WERI-Rb-1 (cell line): ENCODE results near the gene DMTF1.

Source experiments
- DNase-seq: peaks from one replicate; pipeline ENCODE4 v3.0.0-alpha.2; 2020
- H3K27ac ChIP-seq: fragments of 250-450 bp; sonication (Bioruptor Pico); 2 replicates; pipeline ENCODE4 v1.5.1; 2020; ENCODE audit warnings: mild to moderate bottlenecking, moderate library complexity
- H3K27me3 ChIP-seq: fragments of 250-450 bp; sonication (Bioruptor Pico); 2 replicates; pipeline ENCODE4 v1.5.1; 2021; ENCODE audit warnings: mild to moderate bottlenecking, low read depth, moderate library complexity; ENCODE audit not compliant: insufficient read depth, severe bottlenecking
- H3K36me3 ChIP-seq: fragments of 250-450 bp; sonication (Bioruptor Pico); 2 replicates; pipeline ENCODE4 v1.5.1; 2020; ENCODE audit warnings: mild to moderate bottlenecking, moderate library complexity
- H3K4me3 ChIP-seq: 2 replicates; pipeline ENCODE4 v1.5.1; 2011; ENCODE audit warnings: low read depth, mild to moderate bottlenecking, control low read depth, low read length
- H3K9me3 ChIP-seq: fragments of 250-450 bp; sonication (Bioruptor Pico); 2 replicates; pipeline ENCODE4 v1.5.1; 2021; ENCODE audit warnings: mild to moderate bottlenecking, moderate library complexity; ENCODE audit not compliant: severe bottlenecking
- CTCF ChIP-seq: IDR thresholded peaks from 2 replicates; pipeline ENCODE4 v1.5.1; 2011; ENCODE audit warnings: low read depth, mild to moderate bottlenecking, control low read depth, inconsistent platforms, low read length

Gene DMTF1

DNA sequence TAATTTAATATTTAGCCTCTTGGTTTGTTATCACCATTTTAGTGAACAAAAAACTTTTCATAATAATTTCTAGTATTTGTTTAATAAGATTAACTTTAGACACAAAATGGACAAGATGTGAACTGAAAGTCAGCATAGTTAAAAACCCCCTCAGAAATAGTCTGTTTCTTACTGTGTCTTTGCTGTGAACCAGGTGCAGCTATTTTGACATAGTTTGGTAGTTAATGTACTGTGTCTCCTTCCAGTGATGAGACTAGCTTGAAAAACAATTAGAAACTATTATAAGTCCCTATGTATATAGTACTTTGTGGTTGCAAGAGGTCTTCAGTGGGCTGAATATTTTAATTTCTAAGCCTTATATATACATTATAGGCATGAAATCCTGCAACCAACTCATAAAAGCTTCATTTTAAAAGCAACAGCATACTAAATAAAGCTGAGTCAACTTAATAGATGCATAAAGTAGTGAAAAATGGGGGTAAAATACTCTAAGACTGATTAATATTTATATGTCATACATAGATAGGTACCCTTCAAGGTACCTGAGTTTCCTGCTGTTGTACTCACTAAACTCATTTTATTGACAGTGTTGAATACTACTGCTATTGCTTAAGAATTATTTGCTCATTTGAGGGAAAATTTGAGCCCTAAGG, 19.2 kb downstream of the DMTF1 start:
- no peak for DNase-seq
- TF ChIP-seq CTCF = no peak
- no peaks in the 10 kb centered on the region for H3K9me3 ChIP-seq
- peaks cover 74% of the 10 kb centered on the region for H3K36me3 ChIP-seq
- no peaks in the 10 kb centered on the region for H3K27me3 ChIP-seq
- no peak overlapping the region for H3K27ac ChIP-seq
- no peak overlapping the region for H3K4me3 ChIP-seq

GRCh38 chr7:87173471-87173870, 21.2 kb downstream of the DMTF1 start:
- TF ChIP-seq CTCF = no peak

DNA sequence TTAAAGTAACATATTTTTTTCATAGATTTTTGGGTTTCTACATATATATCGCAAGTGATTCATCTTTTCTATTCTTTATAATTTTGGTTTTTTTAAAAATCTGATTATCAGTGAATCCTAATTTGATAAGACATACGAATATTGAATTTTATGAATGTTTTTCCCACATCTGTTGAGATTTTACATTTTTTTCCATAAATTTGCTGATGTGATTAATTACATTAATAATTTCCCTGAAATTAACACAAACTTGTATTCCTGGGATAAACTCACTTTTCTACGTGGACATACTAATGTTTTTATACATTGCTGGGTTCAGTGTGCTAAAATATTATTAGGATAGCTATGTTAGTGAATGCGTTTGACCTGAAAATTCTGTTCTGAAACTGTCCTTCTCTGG, 26.1 kb downstream of the DMTF1 start:
- DNase-seq = no peak
- no peak for TF ChIP-seq CTCF
- no peak overlapping the region for H3K4me3 ChIP-seq
- H3K27me3 ChIP-seq = no peaks in the 10 kb centered on the region
- peaks cover 44% of the 10 kb centered on the region for H3K36me3 ChIP-seq
- H3K9me3 ChIP-seq = no peaks in the 10 kb centered on the region
- H3K27ac ChIP-seq = no peak overlapping the region

More at GRCh38 chr7:87173471-87173870, 21.2 kb downstream of the DMTF1 start:
- H3K36me3 ChIP-seq = peaks cover 56% of the 10 kb centered on the region
- H3K27ac ChIP-seq = no peak overlapping the region
- no peak overlapping the region for H3K4me3 ChIP-seq
- H3K27me3 ChIP-seq = no peaks in the 10 kb centered on the region
- no peaks in the 10 kb centered on the region for H3K9me3 ChIP-seq
- DNase-seq = no peak

- Histone ChIP-seq H3K9me3 (no peaks in the 10 kb centered on the region), H3K4me3 (no peak overlapping the region), H3K27me3 (no peaks in the 10 kb centered on the region), H3K27ac (no peak overlapping the region), H3K36me3 (peaks cover 47% of the 10 kb centered on the region)
- TF ChIP-seq CTCF = no peak
- DNase-seq = no peak
Measured at GRCh38 chr7:87179180-87179579, 26.9 kb downstream of the DMTF1 start.

GRCh38 chr7:87187120-87187519, 34.9 kb downstream of the DMTF1 start:
- no peak for DNase-seq
- TF ChIP-seq CTCF = no peak
- no peak overlapping the region for H3K4me3 ChIP-seq
- no peaks in the 10 kb centered on the region for H3K9me3 ChIP-seq
- no peak overlapping the region for H3K27ac ChIP-seq
- peaks cover 92% of the 10 kb centered on the region for H3K36me3 ChIP-seq
- H3K27me3 ChIP-seq = no peaks in the 10 kb centered on the region

- Histone ChIP-seq H3K4me3 (no peak overlapping the region), H3K36me3 (peaks cover 90% of the 10 kb centered on the region), H3K27me3 (no peaks in the 10 kb centered on the region), H3K27ac (no peak overlapping the region), H3K9me3 (no peaks in the 10 kb centered on the region)
- DNase-seq = no peak
- no peak for TF ChIP-seq CTCF
Measured at GRCh38 chr7:87188930-87189329, 36.7 kb downstream of the DMTF1 start.
